ENCODE data around the gene BCO1.

Gene BCO1

DNA sequence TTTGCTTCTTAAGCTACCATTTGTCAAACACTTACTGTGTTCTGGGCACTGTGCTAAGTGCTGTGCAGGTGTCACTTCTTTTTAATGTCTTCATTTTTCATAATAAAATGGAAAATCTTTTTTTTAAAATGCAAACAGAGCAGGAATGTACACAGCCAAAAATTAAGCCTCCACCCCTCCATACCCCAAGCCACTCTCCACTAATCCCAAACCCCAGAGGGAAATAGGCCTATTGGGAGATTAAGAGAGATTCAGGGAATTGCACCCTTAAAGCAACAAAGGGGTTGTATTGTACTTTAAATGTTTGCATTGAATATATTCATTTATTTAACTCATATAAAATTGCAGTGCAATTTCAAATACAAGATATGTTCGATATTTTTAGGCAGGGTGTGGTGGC is 47.7 kb downstream of the BCO1 start:
- TF ChIP-seq, protein P1, sequence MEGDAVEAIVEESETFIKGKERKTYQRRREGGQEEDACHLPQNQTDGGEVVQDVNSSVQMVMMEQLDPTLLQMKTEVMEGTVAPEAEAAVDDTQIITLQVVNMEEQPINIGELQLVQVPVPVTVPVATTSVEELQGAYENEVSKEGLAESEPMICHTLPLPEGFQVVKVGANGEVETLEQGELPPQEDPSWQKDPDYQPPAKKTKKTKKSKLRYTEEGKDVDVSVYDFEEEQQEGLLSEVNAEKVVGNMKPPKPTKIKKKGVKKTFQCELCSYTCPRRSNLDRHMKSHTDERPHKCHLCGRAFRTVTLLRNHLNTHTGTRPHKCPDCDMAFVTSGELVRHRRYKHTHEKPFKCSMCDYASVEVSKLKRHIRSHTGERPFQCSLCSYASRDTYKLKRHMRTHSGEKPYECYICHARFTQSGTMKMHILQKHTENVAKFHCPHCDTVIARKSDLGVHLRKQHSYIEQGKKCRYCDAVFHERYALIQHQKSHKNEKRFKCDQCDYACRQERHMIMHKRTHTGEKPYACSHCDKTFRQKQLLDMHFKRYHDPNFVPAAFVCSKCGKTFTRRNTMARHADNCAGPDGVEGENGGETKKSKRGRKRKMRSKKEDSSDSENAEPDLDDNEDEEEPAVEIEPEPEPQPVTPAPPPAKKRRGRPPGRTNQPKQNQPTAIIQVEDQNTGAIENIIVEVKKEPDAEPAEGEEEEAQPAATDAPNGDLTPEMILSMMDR (IDR thresholded peaks at IDR 0.05; ENCODE audit: low read depth, low read length) = no peak

DNA sequence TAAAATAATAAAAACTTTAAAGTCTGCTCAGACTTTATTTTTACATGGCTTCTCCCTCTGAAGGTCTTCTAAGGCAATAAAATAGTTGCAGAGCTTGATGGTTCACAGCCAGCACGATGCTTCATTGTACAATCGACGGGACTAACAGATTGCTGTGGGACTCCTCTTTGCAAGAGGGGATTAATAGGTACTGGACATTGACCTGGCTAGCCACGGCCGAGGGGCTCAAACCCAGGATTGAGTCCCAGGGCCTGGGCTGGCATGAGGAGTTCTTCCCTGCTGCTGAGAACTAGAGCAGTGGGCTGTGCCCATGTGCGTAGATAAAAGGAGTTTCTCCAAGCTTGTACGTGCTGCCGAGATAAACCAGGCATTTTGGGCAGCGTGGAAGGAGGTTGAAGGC is 52.6 kb downstream of the BCO1 start:
- no peak for DNase-seq (ENCODE audit: extremely low read depth, low read depth)
- TF ChIP-seq, protein P1 (IDR thresholded peaks at IDR 0.05; ENCODE audit: low read depth, low read length) = no peak

More for the DNA sequence above, 47.7 kb downstream of the BCO1 start:
- no peak for DNase-seq (ENCODE audit: extremely low read depth, low read depth)

DNA sequence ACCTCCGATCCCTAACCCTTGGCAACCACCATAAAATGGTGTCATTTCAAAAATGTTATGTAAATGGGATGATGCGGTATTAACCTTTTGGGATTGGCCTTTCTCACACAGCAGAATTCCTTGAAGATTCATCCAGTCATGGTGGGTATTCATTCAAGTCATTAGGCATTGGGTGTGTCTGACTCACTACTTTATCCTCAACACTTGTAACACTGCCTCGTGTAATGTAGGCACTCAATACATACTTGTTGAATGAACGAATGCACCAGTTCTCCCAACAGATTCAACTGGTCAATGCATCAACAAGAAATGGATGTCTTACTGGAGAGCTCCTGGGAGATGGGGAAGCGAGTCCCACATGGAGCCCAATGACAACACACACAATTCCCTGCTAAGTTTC is 54.4 kb downstream of the BCO1 start:
- DNase-seq (ENCODE audit: extremely low read depth, low read depth) = no peak
- TF ChIP-seq, protein P1 (IDR thresholded peaks at IDR 0.05; ENCODE audit: low read depth, low read length) = no peak

DNA sequence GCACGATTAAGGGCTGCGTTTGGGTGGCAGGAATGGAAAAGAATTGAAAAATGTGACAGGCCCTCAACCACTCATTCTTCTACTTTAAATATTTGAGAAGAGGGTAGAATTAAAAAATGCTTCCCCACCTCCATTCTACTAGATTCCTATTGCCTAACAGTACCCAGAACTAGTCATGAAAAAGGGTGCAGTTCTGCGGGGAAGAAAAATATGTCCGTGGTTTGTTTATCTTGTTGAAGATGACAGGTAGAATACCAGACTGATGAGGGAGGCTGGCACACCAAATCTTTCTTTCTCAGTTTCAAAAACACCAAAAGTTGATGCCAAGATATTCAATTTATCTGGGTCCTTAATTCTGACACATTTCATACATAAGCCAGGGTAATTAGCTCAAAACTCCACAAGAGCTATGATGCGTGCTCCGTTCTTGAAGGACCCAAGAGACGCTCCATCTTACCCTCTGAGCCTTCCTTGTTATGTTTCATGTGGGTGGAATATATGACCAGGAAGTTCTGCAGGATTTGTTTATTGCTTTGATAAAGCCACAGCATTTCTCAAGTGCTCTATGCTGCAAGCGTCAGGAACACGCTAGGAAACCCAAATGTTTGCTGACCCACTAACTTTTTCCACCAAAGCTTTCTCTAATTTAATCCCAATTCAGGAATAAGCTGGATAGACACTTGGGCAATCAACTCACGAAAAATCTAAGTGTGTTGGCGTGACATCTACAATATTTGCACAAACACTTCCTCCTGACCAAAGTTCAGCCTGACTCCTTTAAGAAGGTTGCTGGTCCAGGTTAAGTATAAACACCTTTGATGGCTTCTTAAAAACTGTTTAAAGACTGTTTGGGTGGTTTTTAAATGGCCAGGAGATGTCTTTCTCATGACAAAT is 55.7 kb downstream of the BCO1 start:
- TF ChIP-seq, protein P1 (IDR thresholded peaks at IDR 0.05; ENCODE audit: low read depth, low read length) = no peak
- DNase-seq (ENCODE audit: extremely low read depth, low read depth) = no peak

DNA sequence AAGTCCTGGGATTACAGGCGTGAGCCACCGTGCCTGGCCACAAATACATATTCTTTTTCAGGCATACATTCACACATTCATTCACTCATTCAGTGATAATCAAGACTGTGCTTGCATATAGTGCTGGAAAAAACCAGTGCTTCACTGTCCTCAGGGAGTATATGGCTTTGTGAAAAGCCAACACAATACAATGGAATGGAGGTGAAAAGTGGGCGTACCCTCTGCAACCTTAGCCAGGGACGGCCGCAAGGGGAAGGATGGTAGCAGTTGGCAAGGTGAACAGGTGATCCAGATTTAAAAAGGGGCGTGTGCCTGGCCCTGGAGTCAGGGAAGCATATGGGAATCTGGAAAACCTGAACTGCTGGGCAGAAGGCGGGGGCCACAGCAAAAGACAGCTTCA is 58.1 kb downstream of the BCO1 start:
- TF ChIP-seq, protein P1 (IDR thresholded peaks at IDR 0.05; ENCODE audit: low read depth, low read length) = no peak

DNA sequence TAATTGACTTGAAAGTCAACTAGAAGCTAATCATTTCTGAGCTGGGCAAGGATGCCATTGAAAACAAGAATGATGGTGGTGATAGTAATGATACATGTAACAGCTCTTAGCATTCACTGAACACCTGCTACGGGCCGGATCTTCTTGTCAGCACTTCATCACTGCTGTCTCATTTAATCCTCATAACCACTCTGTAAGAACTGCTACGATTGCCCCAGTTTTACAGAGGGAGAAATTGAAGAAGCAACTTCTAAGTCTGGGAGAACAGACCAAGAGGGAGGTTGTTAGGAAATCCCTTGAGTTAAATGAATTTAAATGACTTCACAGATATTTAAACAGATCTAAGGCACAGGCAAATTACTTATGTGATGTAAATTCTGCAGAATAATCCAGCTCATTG is 69.3 kb downstream of the BCO1 start:
- TF ChIP-seq, protein P1 (IDR thresholded peaks at IDR 0.05; ENCODE audit: low read depth, low read length) = no peak
- no peak for DNase-seq (ENCODE audit: extremely low read depth, low read depth)

More for the DNA sequence above, 58.1 kb downstream of the BCO1 start:
- DNase-seq (ENCODE audit: extremely low read depth, low read depth) = no peak

DNA sequence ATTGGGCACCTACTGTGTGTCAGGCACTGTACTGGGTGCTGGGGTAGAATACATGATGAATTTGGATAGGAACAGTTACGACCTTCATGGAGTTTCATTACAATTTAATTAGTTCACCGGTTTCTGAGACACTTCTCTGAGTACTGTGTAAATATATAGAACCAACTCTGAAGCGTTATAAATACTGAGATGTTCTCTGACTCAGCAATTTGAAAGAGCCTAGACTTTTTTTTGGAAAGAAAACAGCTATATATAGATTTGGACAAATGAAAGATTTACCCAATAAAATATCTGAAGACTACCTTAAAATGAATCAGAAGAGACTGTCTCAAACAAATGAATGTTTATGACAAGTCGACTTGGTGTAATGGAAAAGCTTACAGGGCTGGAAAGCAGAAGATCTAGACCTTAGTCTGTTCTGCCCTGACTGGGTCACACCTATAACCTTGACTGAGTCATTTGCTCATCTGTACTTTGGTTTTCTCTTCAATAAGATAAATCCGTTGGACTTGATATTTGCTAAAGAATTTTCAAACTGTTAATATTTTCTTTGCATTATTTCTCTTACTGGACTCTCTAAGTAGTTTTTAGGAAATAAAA is 71.7 kb downstream of the BCO1 start:
- no peak for DNase-seq (ENCODE audit: extremely low read depth, low read depth)
- TF ChIP-seq, protein P1 (IDR thresholded peaks at IDR 0.05; ENCODE audit: low read depth, low read length) = no peak
